HCT116 (cell line): ENCODE results near the gene FKBP14. TPM values are rescaled to one million over a fixed set of nuclear protein-coding genes. Genes with fewer than 3 reads are reported as not detected.

ENCODE experiments used
- ATAC-seq: fragments of 200-7000 bp; cut with Tn5 transposase; 2 replicates; pipeline ENCODE4 v1.9.1; 2020; ENCODE audit warnings: mild to moderate bottlenecking, moderate library complexity
- BruUV-seq: library from RNA; stranded (reverse); fragments of 400-500 nt; replicated peaks from 2 replicates; lab custom pipeline; 2021; lab: Mats Ljungman, UMichigan
- CTCF ChIA-PET: fragments of 300-600 bp; sonication (Branson Sonifier 250); formaldehyde crosslinking; loops from one replicate; lab custom pipeline; 2021; ENCODE audit warnings: antibody characterized with exemption; lab: Charles Lee
- POLR2A ChIA-PET: fragments of 300-600, 350-600 bp; sonication (Branson Sonifier 250); formaldehyde crosslinking; loops from one replicate; lab custom pipeline; 2021; ENCODE audit warnings: antibody characterized with exemption; lab: Charles Lee
- RAD21 ChIA-PET, 2 experiments: fragments of 300-600 bp; sonication (Branson Sonifier 250); formaldehyde crosslinking; loops; one replicate each; lab custom pipeline; 2023; ENCODE audit warnings: low total read pairs in 2 of 2; ENCODE audit not compliant: uncharacterized antibody in 2 of 2, unreplicated experiment in 2 of 2, low non-redundant PET in 1 of 2; lab: Charles Lee
- DNase-seq: peaks from one replicate; pipeline ENCODE4 v3.0.0-alpha.2; 2010; ENCODE audit warnings: low read depth, low spot score
- H2AFZ ChIP-seq: fragments of 200-600 bp; shearing (Covaris generic), sonication (generic); 2 replicates; pipeline ENCODE4 v1.6.1; 2017; ENCODE audit warnings: low read depth, mixed run types, mixed read lengths, antibody characterized with exemption, low read length; ENCODE audit not compliant: poor library complexity, severe bottlenecking
- H3K27ac ChIP-seq: 2 replicates; pipeline ENCODE4 v1.5.1; 2012; ENCODE audit warnings: low read depth, low read length
- H3K27me3 ChIP-seq: fragments of 200-600 bp; sonication (generic); 2 replicates; pipeline ENCODE4 v1.6.1; 2016; ENCODE audit warnings: mixed run types, low read length, mixed read lengths; ENCODE audit not compliant: insufficient read depth
- H3K36me3 ChIP-seq, 2 experiments: fragments of 200-500 bp in 1 of 2; fragments of 200-600 bp in 1 of 2; sonication (Bioruptor generic) in 1 of 2; sonication (generic) in 1 of 2; 2 replicates each; pipeline versions ENCODE4 v1.5.1 to v1.6.1; 2014 to 2016; ENCODE audit warnings: low read length in 2 of 2, inconsistent platforms in 1 of 2, mixed read lengths in 1 of 2, mixed run types in 1 of 2; ENCODE audit not compliant: insufficient read depth in 2 of 2, control insufficient read depth in 1 of 2
- H3K4me1 ChIP-seq, 2 experiments: fragments of 200-600 bp in 1 of 2; sonication (generic) in 1 of 2; 2 replicates each; pipeline versions ENCODE4 v1.5.1 to v1.6.1; 2012 to 2017; ENCODE audit warnings: low read length in 2 of 2, inconsistent platforms in 1 of 2, mild to moderate bottlenecking in 1 of 2, mixed read lengths in 1 of 2, mixed run types in 1 of 2, moderate library complexity in 1 of 2; ENCODE audit not compliant: insufficient read depth in 2 of 2, control insufficient read depth in 1 of 2
- H3K4me2 ChIP-seq: fragments of 200-600 bp; sonication (generic); 2 replicates; pipeline ENCODE4 v1.6.1; 2017; ENCODE audit warnings: mixed run types, low read length, mixed read lengths
- H3K4me3 ChIP-seq, 2 experiments: fragments of 200-600 bp in 1 of 2; sonication (generic) in 1 of 2; replicated peaks in 1 of 2; 2 replicates each; pipeline ENCODE4 v1.5.1; 2011 to 2016; ENCODE audit warnings: low read length in 2 of 2, control low read depth in 1 of 2, low read depth in 1 of 2, mild to moderate bottlenecking in 1 of 2, mixed read lengths in 1 of 2, mixed run types in 1 of 2
- H3K79me2 ChIP-seq: fragments of 200-600 bp; sonication (generic); 2 replicates; pipeline ENCODE4 v1.6.1; 2017; ENCODE audit warnings: mild to moderate bottlenecking, mixed run types, low read length, moderate library complexity, mixed read lengths; ENCODE audit not compliant: insufficient read depth
- H3K9ac ChIP-seq: fragments of 200-600 bp; sonication (generic); 2 replicates; pipeline ENCODE4 v1.6.1; 2016; ENCODE audit warnings: low read length, mixed read lengths
- H3K9me2 ChIP-seq: fragments of 200-600 bp; sonication (generic), shearing (Covaris generic); 2 replicates; pipeline ENCODE4 v1.6.1; 2017; ENCODE audit warnings: mixed run types, mild to moderate bottlenecking, moderate library complexity; ENCODE audit not compliant: insufficient read depth
- H3K9me3 ChIP-seq, 2 experiments: fragments of 200-500 bp in 1 of 2; fragments of 200-600 bp in 1 of 2; sonication (Bioruptor generic) in 1 of 2; sonication (generic) in 1 of 2; 2 replicates each; pipeline ENCODE4 v1.6.1; 2014 to 2017; ENCODE audit warnings: low read length in 2 of 2, mixed read lengths in 2 of 2, inconsistent platforms in 1 of 2, low read depth in 1 of 2, mild to moderate bottlenecking in 1 of 2, mixed run types in 1 of 2, moderate library complexity in 1 of 2; ENCODE audit not compliant: control insufficient read depth in 1 of 2, insufficient read depth in 1 of 2
- H4K20me1 ChIP-seq: fragments of 200-600 bp; sonication (generic), shearing (Covaris generic); 2 replicates; pipeline ENCODE4 v1.6.1; 2017; ENCODE audit warnings: mixed run types, mild to moderate bottlenecking, moderate library complexity; ENCODE audit not compliant: insufficient read depth
- CBX3 ChIP-seq: IDR thresholded peaks from 2 replicates; pipeline ENCODE4 v1.6.1; 2012; ENCODE audit warnings: low read depth
- EZH2 ChIP-seq: fragments of 200-600 bp; sonication (generic); IDR thresholded peaks from 2 replicates; pipeline ENCODE4 v1.6.1; 2017; ENCODE audit warnings: antibody characterized with exemption, mixed run types
- POLR2A ChIP-seq: IDR thresholded peaks from 2 replicates; pipeline ENCODE4 v1.7.0; 2011; ENCODE audit warnings: borderline replicate concordance; ENCODE audit not compliant: insufficient read depth, insufficient read length; ENCODE audit errors: extremely low read depth
- POLR2AphosphoS5 ChIP-seq: IDR thresholded peaks from 2 replicates; pipeline ENCODE4 v1.6.1; 2011; ENCODE audit warnings: mild to moderate bottlenecking, low read depth, low read length, moderate library complexity
- RAD21 ChIP-seq: IDR thresholded peaks from 2 replicates; pipeline ENCODE4 v1.6.1; 2012; ENCODE audit warnings: low read depth, mild to moderate bottlenecking
- SIN3A ChIP-seq: IDR thresholded peaks from 2 replicates; pipeline ENCODE4 v1.6.1; 2012; ENCODE audit warnings: low read depth
- SRF ChIP-seq: IDR thresholded peaks from 2 replicates; pipeline ENCODE4 v1.6.1; 2012; ENCODE audit warnings: low read depth
- ZFX ChIP-seq: fragments of 450-650 bp; IDR thresholded peaks from 2 replicates; pipeline ENCODE4 v1.6.1; 2017
- intact Hi-C: fragments of 100-400 bp; cut with micrococcal nuclease; formaldehyde crosslinking; loops from 2 replicates; pipeline ENCODE4 v1.10.0; 2022
- total RNA-seq: library from RNA; stranded (reverse); gene quantifications from one replicate; pipeline ENCODE4 v1.2.1, GENCODE V29; 2021; ENCODE audit not compliant: unreplicated experiment
- TF ChIP-seq, protein P1 (sequence below): IDR thresholded peaks from 2 replicates; pipeline ENCODE4 v1.6.1; 2011; ENCODE audit warnings: mild to moderate bottlenecking, low read length, moderate library complexity; ENCODE audit not compliant: insufficient replicate concordance; ENCODE audit errors: extremely low read depth
- TF ChIP-seq, protein P2 (sequence below): IDR thresholded peaks from 2 replicates; pipeline ENCODE4 v1.6.1; 2012

FKBP14 gene
- total RNA-seq, 1 experiment from 2014 or later, result 13.6 TPM

DNA sequence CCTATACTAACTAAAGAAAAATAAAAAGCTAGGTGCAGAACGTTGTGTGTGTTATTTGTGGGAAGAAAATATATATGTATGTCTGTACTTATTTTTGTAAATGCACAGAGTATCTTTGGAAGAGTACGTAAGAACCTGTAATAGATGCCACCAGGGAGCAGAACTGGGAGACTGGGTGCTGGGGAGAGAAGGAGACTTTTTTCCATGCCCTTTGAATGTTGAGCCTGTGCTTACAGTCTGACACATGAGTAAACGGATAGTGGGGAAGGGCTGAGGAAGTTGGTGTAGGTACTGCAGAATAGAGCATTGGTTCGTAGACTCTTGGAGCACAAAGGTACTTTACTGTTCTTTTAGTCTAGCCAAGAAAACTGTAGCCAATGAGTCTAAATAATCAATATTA is 35.6 kb downstream of the FKBP14 start (continued):
- TF ChIP-seq, protein P1, sequence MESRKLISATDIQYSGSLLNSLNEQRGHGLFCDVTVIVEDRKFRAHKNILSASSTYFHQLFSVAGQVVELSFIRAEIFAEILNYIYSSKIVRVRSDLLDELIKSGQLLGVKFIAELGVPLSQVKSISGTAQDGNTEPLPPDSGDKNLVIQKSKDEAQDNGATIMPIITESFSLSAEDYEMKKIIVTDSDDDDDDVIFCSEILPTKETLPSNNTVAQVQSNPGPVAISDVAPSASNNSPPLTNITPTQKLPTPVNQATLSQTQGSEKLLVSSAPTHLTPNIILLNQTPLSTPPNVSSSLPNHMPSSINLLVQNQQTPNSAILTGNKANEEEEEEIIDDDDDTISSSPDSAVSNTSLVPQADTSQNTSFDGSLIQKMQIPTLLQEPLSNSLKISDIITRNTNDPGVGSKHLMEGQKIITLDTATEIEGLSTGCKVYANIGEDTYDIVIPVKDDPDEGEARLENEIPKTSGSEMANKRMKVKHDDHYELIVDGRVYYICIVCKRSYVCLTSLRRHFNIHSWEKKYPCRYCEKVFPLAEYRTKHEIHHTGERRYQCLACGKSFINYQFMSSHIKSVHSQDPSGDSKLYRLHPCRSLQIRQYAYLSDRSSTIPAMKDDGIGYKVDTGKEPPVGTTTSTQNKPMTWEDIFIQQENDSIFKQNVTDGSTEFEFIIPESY, result no peak
- TF ChIP-seq CBX3 (no peak), RAD21 (no peak), ZFX (no peak), SRF (no peak), SIN3A (no peak), POLR2A (no peak)
- TF ChIP-seq, protein P2, sequence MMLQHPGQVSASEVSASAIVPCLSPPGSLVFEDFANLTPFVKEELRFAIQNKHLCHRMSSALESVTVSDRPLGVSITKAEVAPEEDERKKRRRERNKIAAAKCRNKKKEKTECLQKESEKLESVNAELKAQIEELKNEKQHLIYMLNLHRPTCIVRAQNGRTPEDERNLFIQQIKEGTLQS, result no peak
- TF ChIP-seq, all 23 proteins: peak for 0

DNA sequence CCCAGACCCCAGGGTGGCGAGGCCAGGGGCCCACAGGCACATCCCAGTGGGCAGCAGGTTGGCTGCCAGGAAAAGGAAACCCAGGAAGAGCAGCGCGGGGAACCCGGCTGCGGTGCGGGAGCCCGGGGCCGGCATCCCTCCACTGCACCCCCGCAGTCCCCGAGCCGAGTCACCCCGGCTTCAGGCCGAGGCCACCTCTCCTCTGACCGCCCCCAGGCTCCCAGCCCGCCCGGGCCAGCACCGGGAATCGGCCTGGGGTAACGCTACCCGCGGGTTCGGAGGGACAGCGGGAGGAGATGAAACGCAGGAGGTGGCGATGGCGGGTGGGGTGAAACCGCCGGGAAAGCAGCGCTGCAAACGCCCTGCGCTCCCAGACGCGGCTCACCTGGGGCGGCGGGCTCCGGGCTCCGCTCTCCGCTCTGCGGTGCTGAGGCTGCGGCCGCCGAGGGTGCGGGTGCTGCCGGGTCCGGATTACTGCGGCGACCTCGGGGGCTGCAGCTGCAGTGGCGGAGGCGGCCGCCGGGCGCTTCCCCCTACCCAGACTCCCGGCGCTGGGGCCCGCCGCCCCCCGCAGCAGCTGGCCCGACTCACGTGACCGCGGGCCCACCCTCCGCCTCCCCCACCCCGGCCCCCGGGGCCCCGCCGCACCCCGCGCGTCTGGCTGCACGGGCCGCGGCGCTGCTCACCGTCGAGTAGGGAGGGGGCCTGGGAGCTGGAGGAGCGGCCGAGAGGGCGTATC is 37.1 kb downstream of the FKBP14 start, which contains the start of gene SCRN1:
Gene SCRN1, minus strand, starts transcription at position 545 of the 739 bp plus-strand sequence. CDS start 20,734 bp downstream, outside the sequence.
- POLR2A ChIA-PET, result no interaction called here
- Histone ChIP-seq H4K20me1 (no peaks in the 10 kb centered on the region), H3K9me2 (no peaks in the 10 kb centered on the region), H3K9ac (peak within 1 kb of the TSS; percentile 95), H3K4me2 (peak within 1 kb of the TSS; percentile 91), H2AFZ (peak within 1 kb of the TSS; percentile 59), H3K27ac (peak within 1 kb of the TSS; percentile 100), H3K4me3 (peak within 1 kb of the TSS; percentile 80 to 88), H3K79me2 (peaks cover 45% of the 10 kb centered on the region), H3K36me3 (no peaks in the 10 kb centered on the region), H3K9me3 (0 out of 4 replicates have a peak, but pooled peaks cover 0 to 3% of the 10 kb centered on the region in 2 experiments), H3K27me3 (no peaks in the 10 kb centered on the region), H3K4me1 (peaks cover 14 to 42% of the 10 kb centered on the region in 2 experiments)
- peak; percentile 60 for ATAC-seq
- TF ChIP-seq POLR2A (peak; percentile 9), POLR2AphosphoS5 (peak; percentile 50), EZH2 (no peak), ZFX (peak; percentile 74)
- no peak for DNase-seq
- RAD21 ChIA-PET, result interaction anchor here in 1 of 2 experiments (0.5 kb wide), 1 partner anchor 72 kb away, joined by 3 read pairs; no protein-coding TSS in a partner anchor
- CTCF ChIA-PET, result interaction anchor here (0.6 to 1.2 kb wide), 2 partner anchors 72 to 363 kb away, joined by 3 to 5 read pairs; no protein-coding TSS in a partner anchor
- intact Hi-C loops, result no loop called here
- no TSS peak for BruUV-seq
